Lung (tissue), 16 donors: ENCODE results near the gene ZBTB45. TPM values are rescaled to one million over a fixed set of nuclear protein-coding genes. Genes with fewer than 3 reads are reported as not detected.

Source experiments
- ATAC-seq: fragments of 200-7000 bp; cut with Tn5 transposase; one replicate; pipeline ENCODE4 v1.9.1; 2020; ENCODE audit warnings: moderate number of reproducible peaks; ENCODE audit not compliant: insufficient read depth, low FRiP score
- DNase-seq, 3 donors: peaks; one replicate each; pipeline ENCODE4 v3.0.0-alpha.2; 2013 to 2017
- H3K27ac ChIP-seq, 2 donors: one replicate each; pipeline ENCODE4 v1.5.1; 2013; ENCODE audit warnings: mild to moderate bottlenecking in 2 of 2, moderate library complexity in 2 of 2, control low read depth in 1 of 2, inconsistent platforms in 1 of 2, low read depth in 1 of 2, low read length in 1 of 2
- H3K27me3 ChIP-seq, 3 donors: one replicate each; pipeline ENCODE4 v1.5.1; 2013; ENCODE audit warnings: low read length in 2 of 3; ENCODE audit not compliant: control insufficient read depth in 3 of 3, insufficient read depth in 3 of 3
- H3K36me3 ChIP-seq, 4 donors: one replicate each; pipeline ENCODE4 v1.5.1; 2013; ENCODE audit warnings: low read length in 4 of 4, mild to moderate bottlenecking in 1 of 4, moderate library complexity in 1 of 4; ENCODE audit not compliant: control insufficient read depth in 4 of 4, insufficient read depth in 4 of 4
- H3K4me1 ChIP-seq, 5 donors: one replicate each; pipeline ENCODE4 v1.5.1; 2013; ENCODE audit warnings: low read length in 5 of 5, mild to moderate bottlenecking in 2 of 5, moderate library complexity in 1 of 5; ENCODE audit not compliant: control insufficient read depth in 5 of 5, insufficient read depth in 5 of 5
- H3K4me3 ChIP-seq: one replicate; pipeline ENCODE4 v1.5.1; 2013; ENCODE audit warnings: mild to moderate bottlenecking, control low read depth, moderate library complexity
- H3K9ac ChIP-seq, 2 donors: one replicate each; pipeline ENCODE4 v1.5.1; 2013; ENCODE audit warnings: low read length in 2 of 2, control low read depth in 1 of 2; ENCODE audit not compliant: insufficient read depth in 1 of 2
- H3K9me3 ChIP-seq, 4 donors: one replicate each; pipeline ENCODE4 v1.5.1; 2013; ENCODE audit warnings: low read length in 3 of 4, mild to moderate bottlenecking in 1 of 4, moderate library complexity in 1 of 4; ENCODE audit not compliant: control insufficient read depth in 4 of 4, insufficient read depth in 3 of 4
- CTCF ChIP-seq: IDR thresholded peaks from 2 replicates; pipeline ENCODE4 v1.5.1; 2012; ENCODE audit warnings: mild to moderate bottlenecking; ENCODE audit errors: control extremely low read depth, extremely low read depth
- WGBS, 2 donors: extraction: QIAGEN DNeasy Blood & Tissue Kit; methylation state at CpG; one replicate each; pipeline ENCODE4 v1.1.7; 2013; 5-methylcytosine and 5-hydroxymethylcytosine counted together
- long read RNA-seq, 5 donors: transcript quantifications; one replicate each; lab custom pipeline, GENCODE V29; 2026
- polyA plus RNA-seq, 2 donors: library from polyadenylated mRNA; stranded (reverse); fragments of 200-250 nt; gene quantifications; one replicate each; pipeline ENCODE4 v1.2.1, GENCODE V29; 2013
- total RNA-seq, 2 donors: library from RNA; depleted of rRNA in 1 of 2; stranded (reverse); fragments of >200 nt in 1 of 2; gene quantifications; one replicate each; pipeline ENCODE4 v1.2.1, GENCODE V29; 2014 to 2021
- donor health status: control.
- donor health status: control.
- donor health status: Bipolar disorder and iron deficiency.
- donor health status: healthy.
- donor health status: DM: yes; HTN: yes; CAD: no.

The ZBTB45 gene
- total RNA-seq (10 to 100 TPM in 1 of 2 donors, 1 to 10 TPM in 1; 6.0 to 20.2 TPM), polyA plus RNA-seq (1 to 10 TPM; 7.7 to 9.6 TPM)
- long read RNA-seq, donor 1, partial matches to known transcripts = 9 of 12 reads
- long read RNA-seq, donor 1, other reads (novel, unspliced or antisense) = 0 of 12 reads
- long read RNA-seq, donor 2, partial matches to known transcripts = 0 of 2 reads
- long read RNA-seq, donor 2, other reads (novel, unspliced or antisense) = 0 of 2 reads
- long read RNA-seq, donor 3, partial matches to known transcripts = 0 of 1 reads
- long read RNA-seq, donor 3, other reads (novel, unspliced or antisense) = 0 of 1 reads
- long read RNA-seq, donor 4, partial matches to known transcripts = 0 of 1 reads
- long read RNA-seq, donor 4, other reads (novel, unspliced or antisense) = 0 of 1 reads
- long read RNA-seq, donor 5, partial matches to known transcripts = 0 of 1 reads
- long read RNA-seq, donor 5, other reads (novel, unspliced or antisense) = 0 of 1 reads

DNA sequence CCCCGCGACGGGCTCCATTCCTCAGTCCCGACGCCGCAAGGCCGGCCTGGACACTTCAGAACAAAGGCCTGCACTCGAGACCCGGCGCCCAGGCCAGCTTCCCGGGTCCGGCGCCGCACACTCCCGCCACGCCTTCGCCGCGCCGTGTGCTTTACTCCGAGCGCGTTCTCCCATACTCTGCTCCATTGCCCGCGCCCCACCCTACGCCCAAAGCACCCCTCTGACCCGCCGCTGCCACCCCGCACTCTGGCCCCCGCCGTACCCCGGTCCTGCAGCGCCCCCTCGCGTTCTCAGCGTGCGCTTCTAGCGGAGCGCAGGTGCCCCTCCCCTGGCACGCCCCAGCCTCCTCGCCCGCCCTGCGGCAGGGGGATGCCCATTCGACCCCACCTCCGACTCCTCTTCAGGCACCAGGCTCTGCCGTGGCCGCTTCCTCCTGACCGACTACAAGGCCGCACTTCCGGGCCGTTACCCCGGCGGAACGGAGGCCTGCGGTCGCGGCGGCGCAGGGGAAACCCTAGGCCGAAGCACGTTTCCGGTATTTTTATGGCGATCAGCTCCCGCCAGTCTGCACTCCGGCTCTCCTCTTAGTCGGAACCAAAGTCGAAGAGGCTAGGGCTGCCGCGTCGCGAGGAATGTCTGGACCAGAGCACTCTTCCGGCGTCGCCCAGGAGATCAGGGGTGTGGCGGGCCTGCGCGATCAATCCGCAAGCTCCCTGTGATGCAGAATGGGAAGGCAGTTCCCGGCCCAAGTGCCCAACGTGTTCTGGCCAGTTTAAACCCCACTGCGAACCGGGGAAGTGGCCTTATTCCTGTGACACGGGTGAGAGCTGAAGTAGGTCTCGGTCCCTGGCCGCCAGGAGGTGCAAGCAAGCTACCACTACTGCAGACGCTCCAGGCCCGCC, at the start of gene ZBTB45:
ZBTB45 (minus strand) TSS at position 456 of the 902 bp plus-strand sequence. CDS start 2,137 bp downstream, outside the sequence.
- peak; percentile 54 for TF ChIP-seq CTCF
- peak; percentile 95 to 98 (median 97) for DNase-seq
- Histone ChIP-seq H3K9me3 (no peaks in the 10 kb centered on the region), H3K9ac (peak within 1 kb of the TSS; percentile 87 to 89), H3K4me1 (peaks cover 0 to 18% (median 6%) of the 10 kb centered on the region in 5 donors), H3K27ac (peak within 1 kb of the TSS; percentile 91 to 94), H3K4me3 (peak within 1 kb of the TSS; percentile 65), H3K27me3 (no peaks in the 10 kb centered on the region), H3K36me3 (peaks cover 0 to 16% (median 8%) of the 10 kb centered on the region in 4 donors)
- ATAC-seq = peak; percentile 89
- 0 to 1% methylated on average over 87 of the region's 87 CpGs for WGBS, 2 donors

GRCh38 chr19:58568453-58569130, 49.0 kb upstream of the ZBTB45 start:
- Histone ChIP-seq H3K9me3 (no peaks in the 10 kb centered on the region), H3K27me3 (peaks cover 0 to 9% (median 2%) of the 10 kb centered on the region in 3 donors), H3K36me3 (peaks cover 0 to 22% (median 19%) of the 10 kb centered on the region in 4 donors), H3K27ac (no peak overlapping the region), H3K9ac (no peak overlapping the region), H3K4me3 (no peak overlapping the region), H3K4me1 (peaks cover 0 to 10% (median 5%) of the 10 kb centered on the region in 5 donors)
- TF ChIP-seq CTCF = no peak
- WGBS, 2 donors = 93 to 96% methylated on average over 4 of the region's 4 CpGs
- no peak for DNase-seq
- ATAC-seq = no peak

- 95 to 97% methylated on average over 5 of the region's 5 CpGs for WGBS, 2 donors
- no peak overlapping the region for H3K9ac ChIP-seq
- no peak for TF ChIP-seq CTCF
- no peak overlapping the region for H3K27ac ChIP-seq
- H3K27me3 ChIP-seq = peaks cover 0 to 15% (median 5%) of the 10 kb centered on the region in 3 donors
- peaks cover 0 to 18% (median 13%) of the 10 kb centered on the region in 5 donors for H3K4me1 ChIP-seq
- no peaks in the 10 kb centered on the region for H3K9me3 ChIP-seq
- peaks cover 0 to 22% (median 19%) of the 10 kb centered on the region in 4 donors for H3K36me3 ChIP-seq
- no peak overlapping the region for H3K4me3 ChIP-seq
- ATAC-seq (no peak), DNase-seq (no peak)
Measured at GRCh38 chr19:58566989-58567388, 47.4 kb upstream of the ZBTB45 start.
